CD14-positive monocyte (primary cell): ENCODE results near the gene PDE4B. TPM values are rescaled to one million over a fixed set of nuclear protein-coding genes. Genes with fewer than 3 reads are reported as not detected.
A peak's percentile ranks its signal among the peaks of the same experiment; 100 is the strongest.

Experiments
- DNase-seq, 3 donors: peaks; one replicate each; pipeline ENCODE4 v3.0.0-alpha.2; 2011 to 2022
- H2AFZ ChIP-seq: 2 replicates; pipeline ENCODE4 v1.6.0; 2012; ENCODE audit warnings: mild to moderate bottlenecking, low read depth, low read length, inconsistent platforms; ENCODE audit not compliant: insufficient read depth, poor library complexity, severe bottlenecking
- H3K27ac ChIP-seq, 2 donors: 1 replicate in 1 of 2; 2 replicates in 1 of 2; pipeline ENCODE4 v1.5.1; 2012 to 2013; ENCODE audit warnings: low read length in 2 of 2, control low read depth in 1 of 2, inconsistent platforms in 1 of 2, low read depth in 1 of 2, mild to moderate bottlenecking in 1 of 2
- H3K27me3 ChIP-seq, 2 donors: one replicate each; pipeline versions ENCODE4 v1.6.0 to v1.6.1; 2011 to 2013; ENCODE audit warnings: low read length in 2 of 2; ENCODE audit not compliant: control insufficient read depth in 2 of 2, insufficient read depth in 2 of 2
- H3K36me3 ChIP-seq, 2 donors: replicated peaks in 1 of 2; 1 replicate in 1 of 2; 2 replicates in 1 of 2; pipeline versions ENCODE4 v1.5.1 to v1.6.1; 2012 to 2013; ENCODE audit warnings: low read length in 2 of 2, control low read depth in 1 of 2, inconsistent platforms in 1 of 2, mild to moderate bottlenecking in 1 of 2; ENCODE audit not compliant: insufficient read depth in 2 of 2, control insufficient read depth in 1 of 2
- H3K4me1 ChIP-seq, 2 donors: 1 replicate in 1 of 2; 2 replicates in 1 of 2; pipeline versions ENCODE4 v1.5.1 to v1.6.1; 2012 to 2013; ENCODE audit warnings: low read length in 2 of 2, control low read depth in 1 of 2, inconsistent platforms in 1 of 2, mild to moderate bottlenecking in 1 of 2, moderate library complexity in 1 of 2; ENCODE audit not compliant: insufficient read depth in 2 of 2, control insufficient read depth in 1 of 2
- H3K4me2 ChIP-seq: replicated peaks from 2 replicates; pipeline ENCODE3; 2012; ENCODE audit warnings: low read length, moderate library complexity, mild to moderate bottlenecking; ENCODE audit not compliant: poor library complexity, severe bottlenecking; ENCODE audit errors: extremely low read depth
- H3K4me3 ChIP-seq, 3 experiments: fragments of 200-600 bp in 1 of 3; sonication (generic) in 1 of 3; replicated peaks in 1 of 3; 1 replicate in 2 of 3; 2 replicates in 1 of 3; pipeline ENCODE4 v1.5.1; 2011 to 2013; ENCODE audit warnings: low read length in 3 of 3, mild to moderate bottlenecking in 3 of 3, control low read depth in 2 of 3, low read depth in 2 of 3, inconsistent platforms in 1 of 3, moderate library complexity in 1 of 3
- H3K79me2 ChIP-seq: 2 replicates; pipeline ENCODE4 v1.6.0; 2012; ENCODE audit warnings: mild to moderate bottlenecking, control low read depth, inconsistent platforms, low read length, moderate library complexity; ENCODE audit not compliant: insufficient read depth
- H3K9ac ChIP-seq: 2 replicates; pipeline ENCODE4 v1.6.0; 2017; ENCODE audit warnings: low read length, mild to moderate bottlenecking; ENCODE audit not compliant: insufficient read depth, poor library complexity, severe bottlenecking
- H3K9me3 ChIP-seq, 2 donors: replicated peaks in 1 of 2; 1 replicate in 1 of 2; 2 replicates in 1 of 2; pipeline versions ENCODE4 v1.5.1 to v1.6.1; 2012 to 2013; ENCODE audit warnings: low read length in 2 of 2, control low read depth in 1 of 2; ENCODE audit not compliant: control insufficient read depth in 1 of 2, insufficient read depth in 1 of 2
- H4K20me1 ChIP-seq: 2 replicates; pipeline ENCODE4 v1.6.0; 2012; ENCODE audit warnings: mild to moderate bottlenecking, low read length, control low read depth, moderate library complexity; ENCODE audit not compliant: insufficient read depth
- H3K27ac Mint-ChIP-seq, 7 donors: one replicate each; pipeline ENCODE4 v1.8.0; 2020; ENCODE audit warnings: mild to moderate bottlenecking in 7 of 7, mixed read lengths in 7 of 7, moderate library complexity in 6 of 7, inconsistent platforms in 2 of 7
- H3K27me3 Mint-ChIP-seq, 3 donors: one replicate each; pipeline ENCODE4 v1.8.0; 2021 to 2022; ENCODE audit warnings: low read depth in 3 of 3, mild to moderate bottlenecking in 3 of 3, mixed read lengths in 3 of 3, moderate library complexity in 3 of 3, inconsistent platforms in 1 of 3
- H3K36me3 Mint-ChIP-seq, 2 donors: one replicate each; pipeline ENCODE4 v1.8.0; 2020; ENCODE audit warnings: mixed read lengths in 2 of 2, inconsistent platforms in 1 of 2, mild to moderate bottlenecking in 1 of 2
- H3K4me1 Mint-ChIP-seq: one replicate; pipeline ENCODE4 v1.8.0; 2020; ENCODE audit warnings: mild to moderate bottlenecking, mixed read lengths
- H3K4me3 Mint-ChIP-seq, 2 donors: one replicate each; pipeline ENCODE4 v1.8.0; 2020; ENCODE audit warnings: mild to moderate bottlenecking in 2 of 2, mixed read lengths in 2 of 2, moderate library complexity in 1 of 2
- H3K9me3 Mint-ChIP-seq, 7 donors: one replicate each; pipeline ENCODE4 v1.8.0; 2020 to 2022; ENCODE audit warnings: mixed read lengths in 7 of 7, mild to moderate bottlenecking in 6 of 7, moderate library complexity in 6 of 7, inconsistent platforms in 2 of 7
- WGBS: methylation state at CpG from one replicate; pipeline ENCODE4 v1.1.5; 2013; ENCODE audit warnings: missing lambda C conversion rate; ENCODE audit not compliant: insufficient coverage; 5-methylcytosine and 5-hydroxymethylcytosine counted together
- intact Hi-C, 2 donors: fragments of 100-400 bp; cut with micrococcal nuclease; formaldehyde crosslinking; loops; one replicate each; pipeline versions ENCODE4 v1.15.0 to v1.15.1; 2023
- polyA plus RNA-seq, 3 donors: library from polyadenylated mRNA; depleted of rRNA in 1 of 3; unstranded in 2 of 3; stranded (reverse) in 1 of 3; fragments of 300-500 nt in 2 of 3; fragments of >200 nt in 1 of 3; fragmentation: Illumina TruSeq in 2 of 3; gene quantifications; 1 replicate in 2 of 3; 2 replicates in 1 of 3; pipeline ENCODE4 v1.2.3, GENCODE V29; 2012 to 2021
- TF ChIP-seq, protein P1 (sequence below): fragments of 200-600 bp; IDR thresholded peaks from one replicate; pipeline ENCODE4 v1.8.0; 2022; ENCODE audit warnings: antibody characterized with exemption, mild to moderate bottlenecking

Gene PDE4B
- polyA plus RNA-seq, 3 donors, result 17.2 to 52.8 (median 25.2) TPM

DNA sequence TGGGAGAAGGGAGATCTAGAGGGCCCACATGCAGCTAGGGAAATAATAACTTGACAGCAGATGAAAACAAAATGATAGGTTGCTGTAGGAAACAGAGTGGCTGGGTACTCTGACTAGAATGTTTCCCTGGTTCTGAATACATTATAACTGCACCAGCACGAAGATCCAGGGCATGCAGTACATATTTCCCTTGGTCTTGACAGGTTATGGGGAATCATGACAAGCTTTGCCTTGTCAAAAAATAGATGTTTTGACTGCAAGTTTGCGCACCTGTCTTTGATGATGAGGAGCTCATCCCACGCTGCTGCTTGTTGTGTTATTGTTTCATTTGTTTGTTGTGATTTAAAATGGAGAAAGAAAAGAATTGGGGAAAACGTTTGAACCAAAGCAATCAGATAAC is 292.9 kb downstream of the PDE4B start:
- Histone ChIP-seq H3K9ac (no peak overlapping the region), H3K36me3 (no peaks in the 10 kb centered on the region), H3K27ac (no peak overlapping the region), H2AFZ (no peak overlapping the region), H3K4me2 (no peak overlapping the region), H3K4me3 (no peak overlapping the region), H3K4me1 (no peaks in the 10 kb centered on the region), H3K79me2 (no peaks in the 10 kb centered on the region), H4K20me1 (no peaks in the 10 kb centered on the region), H3K9me3 (no peaks in the 10 kb centered on the region), H3K27me3 (no peaks in the 10 kb centered on the region)
- H3K27me3 Mint-ChIP-seq, result peaks cover 1% of the 10 kb centered on the region in 3 donors
- H3K4me3 Mint-ChIP-seq, result no peak overlapping the region
- intact Hi-C loops, result no loop called here
- H3K36me3 Mint-ChIP-seq, result no peaks in the 10 kb centered on the region
- DNase-seq, result no peak
- H3K9me3 Mint-ChIP-seq, result peaks cover 0 to 2% (median 0%) of the 10 kb centered on the region in 7 donors
- no peaks in the 10 kb centered on the region for H3K4me1 Mint-ChIP-seq
- TF ChIP-seq, protein P1, sequence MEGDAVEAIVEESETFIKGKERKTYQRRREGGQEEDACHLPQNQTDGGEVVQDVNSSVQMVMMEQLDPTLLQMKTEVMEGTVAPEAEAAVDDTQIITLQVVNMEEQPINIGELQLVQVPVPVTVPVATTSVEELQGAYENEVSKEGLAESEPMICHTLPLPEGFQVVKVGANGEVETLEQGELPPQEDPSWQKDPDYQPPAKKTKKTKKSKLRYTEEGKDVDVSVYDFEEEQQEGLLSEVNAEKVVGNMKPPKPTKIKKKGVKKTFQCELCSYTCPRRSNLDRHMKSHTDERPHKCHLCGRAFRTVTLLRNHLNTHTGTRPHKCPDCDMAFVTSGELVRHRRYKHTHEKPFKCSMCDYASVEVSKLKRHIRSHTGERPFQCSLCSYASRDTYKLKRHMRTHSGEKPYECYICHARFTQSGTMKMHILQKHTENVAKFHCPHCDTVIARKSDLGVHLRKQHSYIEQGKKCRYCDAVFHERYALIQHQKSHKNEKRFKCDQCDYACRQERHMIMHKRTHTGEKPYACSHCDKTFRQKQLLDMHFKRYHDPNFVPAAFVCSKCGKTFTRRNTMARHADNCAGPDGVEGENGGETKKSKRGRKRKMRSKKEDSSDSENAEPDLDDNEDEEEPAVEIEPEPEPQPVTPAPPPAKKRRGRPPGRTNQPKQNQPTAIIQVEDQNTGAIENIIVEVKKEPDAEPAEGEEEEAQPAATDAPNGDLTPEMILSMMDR, result no peak
- peak overlapping the region in 1 of 7 donors; percentile 21 for H3K27ac Mint-ChIP-seq
- 86% methylated on average over 1 of the region's 4 CpGs for WGBS

DNA sequence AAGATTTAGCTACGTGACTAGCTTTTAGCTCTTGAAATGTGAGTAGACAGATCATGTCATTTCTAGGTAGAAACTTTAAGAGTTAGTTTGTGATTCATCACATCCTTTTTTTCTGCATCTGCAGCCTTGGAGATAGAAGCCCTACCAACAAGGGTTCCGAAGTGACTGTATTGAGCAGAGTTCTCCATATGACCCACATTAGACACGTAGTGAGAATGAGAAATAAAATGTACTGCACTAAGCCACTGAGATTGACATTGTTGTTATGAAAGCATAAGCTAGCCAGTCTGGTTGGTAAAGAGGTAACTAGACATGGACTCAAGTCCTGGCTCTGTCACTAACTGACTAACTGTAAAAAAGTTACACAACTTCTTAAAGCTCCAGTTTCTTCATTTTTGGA is 296.1 kb downstream of the PDE4B start:
- TF ChIP-seq, protein P1, result no peak
- Histone ChIP-seq H3K9me3 (no peaks in the 10 kb centered on the region), H3K36me3 (no peaks in the 10 kb centered on the region), H3K27ac (no peak overlapping the region), H3K4me3 (no peak overlapping the region), H3K4me1 (no peaks in the 10 kb centered on the region), H2AFZ (no peak overlapping the region), H3K27me3 (no peaks in the 10 kb centered on the region), H4K20me1 (no peaks in the 10 kb centered on the region), H3K9ac (no peak overlapping the region), H3K4me2 (no peak overlapping the region), H3K79me2 (no peaks in the 10 kb centered on the region)
- Mint-ChIP-seq H3K9me3 (peaks cover 0 to 2% (median 0%) of the 10 kb centered on the region in 7 donors), H3K4me1 (no peaks in the 10 kb centered on the region), H3K27me3 (no peaks in the 10 kb centered on the region), H3K36me3 (no peaks in the 10 kb centered on the region), H3K4me3 (no peak overlapping the region), H3K27ac (no peak overlapping the region)
- no peak for DNase-seq
- no CpG with 5 or more reads among the region's 3 CpGs for WGBS
- intact Hi-C loops, result no loop called here
